HG03095 (cell line): ENCODE results near the gene SPTBN1.

Experiments
- ATAC-seq: cut with Tn5 transposase; IDR thresholded peaks from one replicate; pipeline ENCODE4 v1.9.1; 2021; ENCODE audit warnings: moderate library complexity; ENCODE audit not compliant: unreplicated experiment

The SPTBN1 gene

GRCh38 chr2:54549917-54550518, 93.9 kb downstream of the SPTBN1 start:
- no peak for ATAC-seq

- no peak for ATAC-seq
These were observed 94.4 kb downstream of the SPTBN1 start for GRCh38 chr2:54550547-54550946.

DNA sequence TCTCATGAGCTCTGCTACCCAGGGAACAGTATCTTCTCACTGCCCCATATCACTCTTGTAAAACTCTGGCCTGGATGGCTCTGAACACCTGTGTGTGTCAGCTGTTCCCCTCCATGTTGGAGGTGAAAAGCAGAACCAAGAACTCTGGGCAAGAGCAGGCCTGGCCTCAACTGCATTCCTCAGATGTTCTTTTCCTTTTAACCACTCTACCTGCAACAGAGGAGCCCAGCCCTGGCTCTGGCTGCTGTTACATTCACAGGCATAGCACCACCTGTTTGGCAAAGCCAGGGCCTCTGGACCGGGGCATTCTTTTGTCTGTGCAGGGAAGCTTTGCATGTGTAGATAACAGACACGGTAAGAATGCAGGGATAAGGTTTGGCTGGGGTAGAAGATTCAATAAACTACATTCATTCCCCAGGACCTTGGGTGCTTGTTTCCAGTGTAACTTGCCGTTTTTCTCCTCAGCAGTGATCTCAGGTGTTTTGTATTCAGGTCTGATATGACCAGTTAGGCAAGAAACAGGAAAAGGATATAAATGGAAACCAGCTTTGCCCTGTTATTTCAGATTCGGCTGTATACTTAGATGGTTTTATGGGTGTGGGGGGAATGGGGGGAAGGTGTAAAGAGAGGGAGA, 95.1 kb downstream of the SPTBN1 start:
- peak; percentile 58 for ATAC-seq

DNA sequence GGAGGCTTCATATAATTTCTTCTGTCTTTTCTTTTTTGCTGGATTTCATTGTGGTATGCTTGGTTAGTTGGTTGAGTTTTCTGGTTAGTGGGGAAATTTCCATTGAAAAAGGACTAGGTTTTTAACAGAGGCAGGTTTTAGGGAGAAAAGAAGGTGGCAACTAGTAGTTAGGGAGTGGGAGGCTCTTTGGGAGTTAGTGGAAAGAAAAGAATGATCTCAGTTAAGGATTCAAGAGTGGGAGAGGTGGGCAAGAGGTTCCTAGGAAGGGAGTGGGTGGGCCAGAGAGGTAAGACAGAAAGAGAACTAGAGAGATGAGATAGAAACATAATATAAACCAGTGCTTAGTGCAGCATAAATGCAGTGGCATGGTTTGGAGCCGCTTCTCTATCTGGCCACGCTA, 96.9 kb downstream of the SPTBN1 start:
- no peak for ATAC-seq

DNA sequence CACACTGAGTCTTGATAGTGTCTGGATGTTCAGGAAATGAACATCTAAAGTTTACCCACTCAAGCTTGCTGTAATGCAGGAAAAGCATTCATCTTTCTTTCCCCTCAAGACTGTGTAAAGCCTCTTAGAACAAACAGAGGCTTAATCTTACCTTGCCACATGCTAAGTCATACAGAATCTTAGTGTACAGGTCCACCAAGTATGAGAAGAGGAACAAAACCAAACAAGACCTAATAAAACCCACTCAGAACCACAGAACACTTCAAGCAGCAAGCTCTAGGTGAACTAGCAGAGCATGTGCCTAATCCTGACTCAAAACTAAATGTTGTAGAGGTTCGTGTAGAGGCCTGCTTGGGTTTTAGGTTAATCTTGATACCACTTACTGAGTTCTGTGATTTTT, 97.6 kb downstream of the SPTBN1 start:
- ATAC-seq, result no peak

- ATAC-seq, result no peak
These were observed 99.3 kb downstream of the SPTBN1 start for GRCh38 chr2:54555318-54555837.

DNA sequence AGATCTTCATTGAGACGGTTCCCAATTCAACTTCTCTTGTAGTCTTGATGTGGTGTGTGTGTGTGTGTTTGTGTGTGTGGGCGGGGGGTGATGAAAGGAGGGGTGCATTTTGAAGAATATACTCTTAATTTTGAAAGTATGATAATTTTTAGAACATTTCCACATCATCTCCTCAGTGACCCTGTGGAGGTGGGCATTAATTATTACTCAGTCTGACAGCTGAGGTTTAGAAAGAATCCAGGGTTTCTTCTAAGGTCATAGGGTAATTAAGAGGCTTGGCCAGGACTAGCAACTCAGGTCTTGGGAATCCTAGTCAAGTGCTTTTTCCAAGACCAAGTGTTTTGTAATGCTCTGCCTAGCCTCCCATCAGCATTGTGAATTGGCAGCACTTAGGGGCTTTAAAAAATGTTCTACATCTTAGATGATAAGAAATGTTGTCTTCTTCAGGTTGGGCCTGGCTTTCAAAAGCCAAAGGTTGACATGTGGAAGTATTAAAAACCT, 100.5 kb downstream of the SPTBN1 start:
- no peak for ATAC-seq

- ATAC-seq, result no peak
These were observed 101.1 kb downstream of the SPTBN1 start for GRCh38 chr2:54557211-54557600.

DNA sequence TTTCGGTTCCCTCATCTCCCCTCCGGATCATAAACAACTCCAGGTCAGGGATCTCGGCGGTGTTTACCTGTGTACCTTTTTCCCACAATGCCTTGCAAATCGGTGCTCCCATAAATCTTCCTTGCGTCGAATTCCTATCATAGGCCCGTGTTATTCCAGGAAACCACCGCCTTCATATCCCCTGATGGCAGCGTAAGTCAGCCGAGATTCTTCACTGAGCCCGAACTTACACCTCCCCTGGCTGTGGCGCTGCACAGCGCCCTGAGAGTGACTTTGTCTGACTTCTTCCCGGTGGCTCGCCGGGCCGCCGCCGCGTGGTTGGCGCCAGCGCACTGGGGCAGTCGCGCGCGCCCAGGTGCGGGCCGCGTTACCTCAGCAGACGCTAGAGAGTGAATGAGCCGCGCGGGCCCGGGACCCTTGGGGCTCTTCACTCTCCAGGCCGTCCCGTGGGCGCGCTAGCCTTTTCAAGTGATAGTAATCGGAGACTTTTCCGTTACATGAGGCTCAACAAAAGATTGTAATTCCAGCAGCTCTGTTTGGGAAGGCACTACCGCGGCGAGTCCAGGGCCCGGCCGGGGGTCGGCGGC, 101.6 kb downstream of the SPTBN1 start:
- peak; percentile 42 for ATAC-seq

DNA sequence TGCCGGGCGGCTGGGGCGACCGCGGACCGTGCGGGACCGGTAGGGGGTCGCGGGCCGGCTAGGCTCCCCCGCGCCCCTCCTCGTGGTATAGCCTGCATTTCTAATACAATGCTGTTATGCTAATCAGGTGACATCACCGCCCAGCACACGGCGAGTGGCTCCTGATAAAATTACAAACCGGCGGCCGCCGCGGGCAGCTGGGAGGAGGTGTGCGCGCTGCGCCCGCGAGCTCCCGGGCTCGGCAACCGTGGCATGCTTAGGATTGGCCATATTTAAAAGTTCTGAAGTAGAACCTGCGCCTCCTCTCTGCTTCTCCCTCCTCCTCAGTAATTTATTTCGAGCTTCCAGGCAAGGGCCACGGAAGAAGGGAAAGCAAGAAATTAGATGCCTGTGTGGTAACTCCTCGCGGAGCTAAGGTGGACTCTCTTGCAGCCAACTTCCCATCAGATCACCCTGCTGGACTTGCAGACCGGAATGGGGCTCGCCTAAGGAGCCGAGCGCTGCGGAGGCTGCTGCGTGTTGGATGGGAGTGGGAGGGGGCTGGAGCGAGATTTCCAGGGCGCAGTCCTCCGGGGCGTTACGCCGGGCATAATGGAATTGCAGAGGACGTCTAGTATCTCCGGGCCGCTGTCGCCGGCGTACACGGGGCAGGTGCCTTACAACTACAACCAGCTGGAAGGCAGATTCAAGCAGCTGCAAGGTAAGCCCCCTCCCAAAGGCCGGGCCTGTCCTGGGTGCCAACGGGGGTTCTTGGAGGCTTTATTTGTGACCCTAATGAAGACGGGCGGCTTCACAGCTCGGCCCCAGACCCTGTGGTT, 102.3 kb downstream of the SPTBN1 start:
- peak; percentile 50 for ATAC-seq

- no peak for ATAC-seq
These were observed 102.9 kb downstream of the SPTBN1 start for GRCh38 chr2:54559006-54559445.

GRCh38 chr2:54559593-54560145, 103.5 kb downstream of the SPTBN1 start:
- ATAC-seq, result no peak

- peak; percentile 42 for ATAC-seq
These were observed 104.2 kb downstream of the SPTBN1 start for GRCh38 chr2:54560146-54560881.

DNA sequence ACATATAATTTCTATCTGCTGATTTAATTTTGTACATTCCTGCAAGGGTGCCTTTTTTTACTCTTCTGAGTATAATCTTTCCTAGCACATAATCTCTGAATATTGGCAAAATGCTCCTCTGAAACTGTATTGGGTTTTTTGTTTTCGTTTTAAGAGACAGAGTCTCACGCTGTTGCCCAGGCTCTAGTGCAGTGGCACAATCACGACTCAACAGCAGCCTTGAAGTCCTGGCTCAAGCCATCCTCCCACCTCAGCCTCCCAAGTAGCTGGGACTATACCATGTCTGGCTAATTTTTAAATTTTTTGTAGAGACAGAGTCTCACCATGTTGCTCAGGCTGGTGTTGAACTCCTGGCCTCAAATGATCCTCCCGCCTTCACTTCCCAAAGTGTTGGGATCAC, 104.9 kb downstream of the SPTBN1 start:
- no peak for ATAC-seq

DNA sequence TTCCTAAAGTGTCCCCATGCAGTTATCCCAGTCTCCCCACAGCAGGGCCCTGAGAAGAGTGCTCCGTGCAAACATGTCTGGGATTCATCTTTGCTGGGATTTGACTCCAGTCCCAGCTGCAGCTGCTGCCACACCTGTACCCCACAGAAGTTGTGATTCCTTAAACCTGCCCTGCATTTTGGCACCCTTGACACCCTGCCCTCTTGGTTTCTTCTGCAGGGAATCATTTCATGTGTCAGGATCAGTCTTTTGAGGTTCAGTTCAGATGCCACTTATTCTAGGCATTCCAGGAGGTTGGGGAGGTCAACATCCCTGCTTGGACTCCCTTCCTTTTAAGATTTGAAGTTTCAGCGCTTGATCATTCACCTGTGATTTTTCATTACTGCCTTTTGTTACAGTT, 108.3 kb downstream of the SPTBN1 start:
- ATAC-seq, result no peak

DNA sequence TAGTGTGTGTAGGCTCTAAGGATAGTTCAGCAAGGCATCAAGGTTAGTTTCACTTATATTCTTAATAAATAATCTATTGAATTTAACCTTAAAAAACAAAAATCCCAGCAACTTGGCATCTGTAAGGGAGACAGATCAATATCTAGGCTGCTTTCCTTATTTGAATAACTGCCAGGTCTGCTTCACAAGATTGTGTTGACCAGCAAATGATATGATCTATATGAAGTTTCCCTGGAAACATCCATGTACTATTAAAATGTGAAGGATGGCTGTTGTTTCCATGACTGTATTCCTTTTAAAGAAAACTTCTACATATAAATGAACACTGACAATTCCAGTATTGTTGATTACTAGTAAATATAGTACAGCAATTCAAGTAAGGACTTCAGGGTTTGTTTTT, 109.4 kb downstream of the SPTBN1 start:
- ATAC-seq, result no peak

GRCh38 chr2:54566896-54567295, 110.8 kb downstream of the SPTBN1 start:
- ATAC-seq, result no peak

DNA sequence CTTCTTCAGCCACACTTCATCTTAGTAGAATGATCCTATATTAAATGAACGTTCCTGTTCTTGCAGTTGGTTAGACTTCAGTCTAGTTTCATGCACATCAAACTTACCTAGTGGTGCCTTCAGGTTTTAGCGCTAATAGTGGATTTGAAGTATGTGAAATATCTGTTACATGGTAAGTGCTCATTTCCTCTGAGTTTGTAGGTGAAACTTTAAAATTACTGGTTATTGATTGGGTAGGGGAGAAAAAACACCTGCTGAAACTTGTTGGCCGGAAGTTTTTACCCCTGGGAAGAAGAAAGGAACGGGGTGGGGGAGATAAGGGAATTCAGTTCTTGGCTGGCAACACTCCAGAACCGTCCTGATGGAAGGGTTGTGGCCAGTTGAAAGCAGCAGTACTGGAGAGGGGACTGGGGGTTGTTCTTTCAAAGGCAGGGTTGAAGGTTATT, 112.8 kb downstream of the SPTBN1 start:
- ATAC-seq, result peak; percentile 30

DNA sequence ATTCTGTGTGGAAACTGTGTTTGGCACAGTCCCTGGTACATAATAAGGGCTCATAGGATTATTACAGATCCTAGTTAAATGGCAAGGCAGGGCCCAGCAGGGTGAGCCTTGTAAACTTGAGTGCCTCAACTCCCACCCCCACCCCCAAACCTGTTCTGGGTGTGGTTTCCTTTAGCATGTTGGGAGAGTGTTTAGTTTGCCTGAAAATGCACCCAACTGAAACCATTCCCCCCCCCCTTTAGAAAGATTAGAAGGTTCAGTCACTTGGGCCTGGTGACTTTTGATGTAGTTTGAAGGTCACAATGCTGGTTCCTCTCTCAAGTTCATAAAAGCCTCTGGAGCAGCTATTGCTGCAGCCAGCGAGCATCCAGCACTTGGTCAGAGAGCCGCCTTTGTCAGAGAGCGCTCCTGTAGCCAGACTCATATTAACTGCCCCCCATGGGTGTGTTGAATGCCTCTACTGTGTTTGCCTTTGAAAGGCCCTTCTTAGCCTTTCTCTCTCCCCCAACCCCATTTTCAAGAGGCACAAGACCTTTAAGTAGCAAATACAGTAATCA, 113.7 kb downstream of the SPTBN1 start:
- no peak for ATAC-seq

DNA sequence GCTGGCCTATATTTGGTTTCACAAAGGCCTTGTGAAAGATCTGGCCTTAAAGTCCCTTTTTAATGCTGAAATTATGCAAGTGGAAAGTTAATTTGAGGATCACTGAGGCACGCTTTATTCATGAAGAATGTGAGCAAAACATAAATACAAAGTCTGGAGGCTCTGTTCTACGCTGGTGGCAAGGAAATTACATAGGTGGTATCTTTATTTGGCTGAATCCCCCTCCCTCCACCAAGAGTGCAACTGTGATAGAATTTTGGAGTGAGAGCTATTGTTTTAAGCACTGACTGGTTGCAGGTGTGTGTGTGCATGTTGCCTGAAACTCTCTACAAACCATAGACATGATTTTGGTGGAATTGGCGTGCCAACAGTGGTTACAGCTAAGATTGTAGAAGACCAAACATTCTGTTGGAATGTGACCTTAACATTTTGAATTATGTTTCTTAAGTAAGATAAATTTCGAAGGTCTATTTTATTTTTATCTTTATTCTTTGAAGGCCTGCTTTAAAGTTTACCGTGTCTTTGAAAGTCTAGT, 114.3 kb downstream of the SPTBN1 start:
- ATAC-seq, result no peak
